RWPE2 (cell line): Measurements from ENCODE around the gene NOP53.

ENCODE experiments used
- ATAC-seq: fragments of 200-7000 bp; cut with Tn5 transposase; 3 replicates; pipeline ENCODE4 v1.9.1; 2021; ENCODE audit warnings: low read depth
- DNase-seq: peaks from one replicate; pipeline ENCODE4 v3.0.0-alpha.2; 2020; ENCODE audit warnings: low spot score
- H3K27ac ChIP-seq: fragments of 450-650 bp; 2 replicates; pipeline ENCODE4 v1.5.1; 2017; ENCODE audit warnings: mild to moderate bottlenecking; ENCODE audit not compliant: poor library complexity, severe bottlenecking
- H3K27me3 ChIP-seq: fragments of 250-450 bp; sonication (Bioruptor Pico); 2 replicates; pipeline ENCODE4 v1.5.1; 2021; ENCODE audit warnings: mild to moderate bottlenecking, moderate library complexity; ENCODE audit not compliant: insufficient read depth, poor library complexity, severe bottlenecking
- H3K36me3 ChIP-seq: fragments of 250-450 bp; sonication (Bioruptor Pico); 2 replicates; pipeline ENCODE4 v1.5.1; 2020; ENCODE audit warnings: low read depth, mild to moderate bottlenecking, moderate library complexity
- H3K4me1 ChIP-seq: fragments of 250-450 bp; sonication (Bioruptor Pico); 2 replicates; pipeline ENCODE4 v1.5.1; 2021; ENCODE audit warnings: mild to moderate bottlenecking, moderate library complexity; ENCODE audit not compliant: insufficient read depth, poor library complexity, severe bottlenecking
- H3K4me3 ChIP-seq: fragments of 250-450 bp; sonication (Bioruptor Pico); 2 replicates; pipeline ENCODE4 v1.5.1; 2021; ENCODE audit warnings: mild to moderate bottlenecking, moderate library complexity; ENCODE audit not compliant: severe bottlenecking
- H3K9me3 ChIP-seq: fragments of 250-450 bp; sonication (Bioruptor Pico); 2 replicates; pipeline ENCODE4 v1.5.1; 2021; ENCODE audit warnings: mild to moderate bottlenecking, moderate library complexity; ENCODE audit not compliant: severe bottlenecking
- CTCF ChIP-seq: fragments of 450-650 bp; IDR thresholded peaks from one replicate; pipeline ENCODE4 v1.5.1; 2017; ENCODE audit warnings: mild to moderate bottlenecking, moderate library complexity; ENCODE audit not compliant: poor library complexity, severe bottlenecking

The NOP53 gene

GRCh38 chr19:47755065-47755761, 9.9 kb downstream of the NOP53 start:
- Histone ChIP-seq H3K4me3 (no peak overlapping the region), H3K36me3 (peaks cover 83% of the 10 kb centered on the region), H3K27me3 (no peaks in the 10 kb centered on the region), H3K9me3 (no peaks in the 10 kb centered on the region), H3K27ac (no peak overlapping the region), H3K4me1 (no peaks in the 10 kb centered on the region)
- no peak for TF ChIP-seq CTCF
- ATAC-seq (no peak), DNase-seq (no peak)

GRCh38 chr19:47755762-47756626, 10.6 kb downstream of the NOP53 start:
- Histone ChIP-seq H3K27ac (no peak overlapping the region), H3K4me3 (no peak overlapping the region), H3K4me1 (no peaks in the 10 kb centered on the region), H3K9me3 (no peaks in the 10 kb centered on the region), H3K36me3 (peaks cover 75% of the 10 kb centered on the region), H3K27me3 (no peaks in the 10 kb centered on the region)
- ATAC-seq, result no peak
- no peak for TF ChIP-seq CTCF
- no peak for DNase-seq

- no peaks in the 10 kb centered on the region for H3K9me3 ChIP-seq
- no peaks in the 10 kb centered on the region for H3K27me3 ChIP-seq
- peaks cover 69% of the 10 kb centered on the region for H3K36me3 ChIP-seq
- TF ChIP-seq CTCF, result no peak
- no peak overlapping the region for H3K4me3 ChIP-seq
- no peak for ATAC-seq
- DNase-seq, result no peak
- H3K27ac ChIP-seq, result no peak overlapping the region
- no peaks in the 10 kb centered on the region for H3K4me1 ChIP-seq
These were observed 11.2 kb downstream of the NOP53 start for GRCh38 chr19:47756627-47756929.

- TF ChIP-seq CTCF, result no peak
- Histone ChIP-seq H3K27me3 (no peaks in the 10 kb centered on the region), H3K27ac (no peak overlapping the region), H3K9me3 (no peaks in the 10 kb centered on the region), H3K4me1 (no peaks in the 10 kb centered on the region), H3K36me3 (peaks cover 64% of the 10 kb centered on the region), H3K4me3 (no peak overlapping the region)
- DNase-seq, result no peak
- no peak for ATAC-seq
These were observed 11.7 kb downstream of the NOP53 start for GRCh38 chr19:47756953-47757608.
